GM18907 (cell line): ENCODE measurements around the gene RIPOR3.

ENCODE experiments used
- ATAC-seq: cut with Tn5 transposase; IDR thresholded peaks from one replicate; pipeline ENCODE4 v1.9.1; 2021; ENCODE audit warnings: mild to moderate bottlenecking, moderate library complexity; ENCODE audit not compliant: unreplicated experiment

The RIPOR3 gene

DNA sequence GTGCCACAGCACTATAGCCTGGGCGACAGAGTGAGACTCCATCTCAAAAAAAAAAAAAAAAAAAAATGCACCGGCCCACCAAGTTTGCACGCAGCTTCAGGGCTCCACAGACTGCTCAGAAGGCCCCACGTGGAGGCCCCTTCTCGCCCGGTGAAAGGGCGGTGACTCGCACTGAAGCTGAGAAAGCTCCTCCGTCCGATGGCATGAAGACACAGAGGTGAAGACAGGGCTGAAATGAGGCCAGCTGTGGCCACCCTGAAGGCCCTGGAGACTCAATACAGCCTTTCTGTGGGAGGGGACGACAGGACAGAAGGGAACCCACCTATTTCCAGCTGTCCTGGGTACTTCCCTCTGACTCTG lies 97.1 kb downstream of the RIPOR3 start:
- ATAC-seq = no peak

DNA sequence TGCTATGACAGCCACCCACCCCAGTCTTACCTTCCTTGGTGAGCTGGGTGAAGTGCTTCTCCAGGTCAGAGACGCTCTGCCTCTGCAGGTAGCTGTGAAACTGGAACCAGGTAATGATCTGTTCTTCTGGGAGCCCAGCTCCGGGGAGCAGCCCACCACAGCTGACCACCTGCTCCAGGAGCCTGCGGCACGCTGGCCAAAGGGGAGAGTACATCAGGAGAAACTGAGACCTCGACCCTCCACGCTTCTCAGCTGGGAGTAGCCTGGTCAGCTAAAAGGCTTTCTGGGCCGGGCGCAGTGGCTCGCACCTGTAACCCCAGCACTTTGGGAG lies 98.4 kb downstream of the RIPOR3 start:
- no peak for ATAC-seq

- no peak for ATAC-seq
Measured at GRCh38 chr20:50592282-50593004, 98.9 kb downstream of the RIPOR3 start.

GRCh38 chr20:50591233-50591852 lies 100.0 kb downstream of the RIPOR3 start:
- ATAC-seq = no peak

DNA sequence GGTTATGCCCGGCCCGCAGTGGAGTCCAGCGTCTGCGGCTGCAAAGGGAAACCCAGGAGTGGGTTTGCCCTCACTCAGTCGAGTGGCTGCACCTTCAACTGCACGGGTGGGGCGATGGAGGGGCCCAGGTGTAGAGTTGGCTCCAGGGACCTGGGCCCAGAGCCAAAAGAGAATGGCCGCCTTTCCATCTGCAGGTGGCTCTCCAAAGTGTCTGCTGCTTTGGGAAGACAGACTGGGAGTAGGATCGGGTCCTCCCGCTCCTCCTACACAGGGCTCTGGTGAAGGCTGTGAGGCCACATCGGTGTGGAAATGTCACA lies 101.0 kb downstream of the RIPOR3 start:
- ATAC-seq = no peak

- ATAC-seq = no peak
Measured at GRCh38 chr20:50589548-50590347, 101.6 kb downstream of the RIPOR3 start.

GRCh38 chr20:50588034-50588736 lies 103.2 kb downstream of the RIPOR3 start:
- ATAC-seq = no peak

- ATAC-seq = no peak
Measured at GRCh38 chr20:50587291-50587961, 103.9 kb downstream of the RIPOR3 start.

- ATAC-seq = no peak
Measured at GRCh38 chr20:50586531-50587232, 104.7 kb downstream of the RIPOR3 start.

DNA sequence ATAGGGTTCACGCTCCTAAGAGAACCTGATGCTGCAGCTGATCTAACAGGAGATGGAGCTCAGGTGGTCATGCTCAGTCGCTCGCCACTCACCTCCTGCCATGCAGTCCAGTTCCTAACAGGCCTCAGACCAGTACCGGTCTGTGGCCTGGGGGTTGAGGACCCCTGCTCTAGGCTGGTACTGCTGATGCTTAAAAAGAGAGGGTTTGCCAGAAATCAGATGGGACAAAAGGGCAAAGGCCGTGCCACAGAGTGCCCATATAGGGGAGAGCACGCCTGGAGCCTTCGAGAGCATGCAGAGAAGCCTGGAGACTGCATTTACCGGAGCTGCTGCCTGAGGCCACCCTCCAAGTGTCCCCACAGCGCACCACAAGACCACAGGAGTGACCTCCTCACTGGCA lies 105.7 kb downstream of the RIPOR3 start:
- ATAC-seq = no peak

GRCh38 chr20:50585214-50585613 lies 106.1 kb downstream of the RIPOR3 start:
- ATAC-seq = no peak

DNA sequence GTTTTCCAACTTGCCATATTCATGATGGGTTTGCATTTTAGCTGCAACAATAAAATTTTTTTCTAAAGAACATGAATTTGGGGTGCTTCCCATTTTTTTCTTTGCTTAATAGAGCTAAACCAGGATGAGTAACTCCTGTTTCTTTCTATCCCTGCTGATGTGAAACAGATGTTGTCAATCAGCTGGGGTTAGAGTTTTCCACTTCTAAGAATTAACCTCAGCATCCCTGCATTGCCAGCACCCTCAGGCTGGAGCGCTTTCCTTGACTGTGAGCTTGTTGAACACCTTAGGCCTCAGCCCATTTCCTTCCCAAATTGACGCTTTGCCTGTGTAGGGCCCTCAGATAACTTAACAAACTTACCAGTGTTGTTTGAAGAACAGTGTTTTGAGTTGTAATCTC lies 106.7 kb downstream of the RIPOR3 start:
- no peak for ATAC-seq

GRCh38 chr20:50583442-50584150 lies 107.7 kb downstream of the RIPOR3 start:
- ATAC-seq = no peak

- ATAC-seq = no peak
Measured at GRCh38 chr20:50582591-50583234, 108.6 kb downstream of the RIPOR3 start.

GRCh38 chr20:50582092-50582491 lies 109.2 kb downstream of the RIPOR3 start:
- ATAC-seq = no peak

- no peak for ATAC-seq
Measured at GRCh38 chr20:50580842-50581544, 110.3 kb downstream of the RIPOR3 start.

- ATAC-seq = no peak
Measured at GRCh38 chr20:50580016-50580747, 111.2 kb downstream of the RIPOR3 start.

DNA sequence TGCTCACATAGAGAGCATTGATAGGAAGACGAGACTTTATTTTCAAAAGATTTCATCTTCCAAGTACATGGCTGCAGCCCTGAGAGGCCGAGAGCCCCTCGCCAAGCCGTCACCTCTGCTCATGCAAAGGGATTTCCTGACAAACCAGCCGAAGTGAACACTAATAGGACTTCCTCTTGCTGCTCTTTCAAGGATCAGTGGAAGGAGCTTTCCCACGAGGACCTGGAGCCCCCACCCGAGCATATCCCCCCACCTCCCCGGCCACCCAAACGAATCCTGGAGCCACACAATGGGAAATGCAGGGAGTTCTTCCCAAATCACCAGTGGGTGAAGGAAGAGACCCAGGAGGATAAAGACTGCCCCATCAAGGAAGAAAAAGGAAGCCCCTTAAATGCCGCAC lies 111.8 kb downstream of the RIPOR3 start:
- no peak for ATAC-seq
